CD4-positive, alpha-beta T cell (primary cell): ENCODE measurements around the gene CHIC2. TPM values are rescaled to one million over a fixed set of nuclear protein-coding genes. Genes with fewer than 3 reads are reported as not detected.
"Not testable (repeated sequence)": the region's sequence is repeated elsewhere in the genome, so short reads cannot be mapped to it uniquely, and the experiment has no call there.

Experiments used
- ATAC-seq: fragments of 200-7000 bp; cut with Tn5 transposase; one replicate; pipeline ENCODE4 v1.10.0; 2022; ENCODE audit warnings: mild to moderate bottlenecking; ENCODE audit not compliant: poor library complexity
- CTCF ChIA-PET: fragments of 350-600 bp; sonication (Branson Sonifier 250); formaldehyde crosslinking; loops from one replicate; lab custom pipeline; 2021; ENCODE audit warnings: antibody characterized with exemption, inconsistent platforms; lab: Charles Lee
- POLR2A ChIA-PET: fragments of 350-600 bp; sonication (Branson Sonifier 250); formaldehyde crosslinking; loops from one replicate; lab custom pipeline; 2021; ENCODE audit warnings: antibody characterized with exemption, inconsistent platforms; lab: Charles Lee
- DNase-seq, 14 experiments: peaks; one replicate each; pipeline ENCODE4 v3.0.0-alpha.2; 2013 to 2020; ENCODE audit warnings: mixed read lengths in 2 of 14
- H3K27ac ChIP-seq, 2 donors: one replicate each; pipeline versions ENCODE4 v1.5.1 to v1.7.0; 2013; ENCODE audit warnings: low read length in 2 of 2, low read depth in 1 of 2, mild to moderate bottlenecking in 1 of 2
- H3K27me3 ChIP-seq, 2 experiments: 1 replicate in 1 of 2; 2 replicates in 1 of 2; pipeline versions ENCODE4 v1.6.1 to v1.7.0; 2013; ENCODE audit warnings: low read length in 2 of 2, control low read depth in 1 of 2, mild to moderate bottlenecking in 1 of 2, moderate library complexity in 1 of 2; ENCODE audit not compliant: insufficient read depth in 2 of 2, control insufficient read depth in 1 of 2
- H3K36me3 ChIP-seq: one replicate; pipeline ENCODE4 v1.6.1; 2013; ENCODE audit warnings: low read length, control low read depth; ENCODE audit not compliant: insufficient read depth
- H3K4me1 ChIP-seq: one replicate; pipeline ENCODE4 v1.6.1; 2013; ENCODE audit warnings: low read length, control low read depth; ENCODE audit not compliant: insufficient read depth
- H3K4me3 ChIP-seq: one replicate; pipeline ENCODE4 v1.5.1; 2013; ENCODE audit warnings: mild to moderate bottlenecking, low read length, moderate library complexity
- H3K9me3 ChIP-seq, 2 experiments: 1 replicate in 1 of 2; 2 replicates in 1 of 2; pipeline versions ENCODE4 v1.6.1 to v1.7.0; 2013; ENCODE audit warnings: low read length in 2 of 2, mild to moderate bottlenecking in 2 of 2, control low read depth in 1 of 2, moderate library complexity in 1 of 2; ENCODE audit not compliant: control insufficient read depth in 1 of 2, insufficient read depth in 1 of 2
- H3K27ac Mint-ChIP-seq: one replicate; pipeline ENCODE4 v1.8.0; 2020; ENCODE audit warnings: mixed read lengths
- H3K27me3 Mint-ChIP-seq: one replicate; pipeline ENCODE4 v1.8.0; 2021; ENCODE audit warnings: mixed read lengths
- H3K36me3 Mint-ChIP-seq: one replicate; pipeline ENCODE4 v1.8.0; 2021; ENCODE audit warnings: low read depth, mixed read lengths
- H3K4me1 Mint-ChIP-seq: one replicate; pipeline ENCODE4 v1.8.0; 2021; ENCODE audit warnings: low read depth, mixed read lengths
- H3K4me3 Mint-ChIP-seq: one replicate; pipeline ENCODE4 v1.8.0; 2020; ENCODE audit warnings: mild to moderate bottlenecking, mixed read lengths
- H3K9me3 Mint-ChIP-seq: one replicate; pipeline ENCODE4 v1.8.0; 2020; ENCODE audit warnings: mixed read lengths
- CTCF ChIP-seq: fragments of 200-600 bp; IDR thresholded peaks from one replicate; pipeline ENCODE4 v1.8.0; 2022; ENCODE audit warnings: antibody characterized with exemption, mild to moderate bottlenecking
- intact Hi-C, 2 experiments: fragments of 100-400 bp; cut with DNase I in 1 of 2; cut with micrococcal nuclease in 1 of 2; formaldehyde crosslinking; loops; one replicate each; pipeline versions ENCODE4 v1.15.1 to v1.9.0; 2023 to 2025; cut with DNase I, micrococcal nuclease
- total RNA-seq, 174 experiments: library from RNA in 2 of 174; stranded (reverse) in 2 of 174; gene quantifications; one replicate each; pipeline ENCODE4 v1.2.3 and lab custom pipeline; 2021 to 2026

The CHIC2 gene
- total RNA-seq, 2 experiments from 2014 or later, result 53.8 to 59.2 TPM

- Histone ChIP-seq H3K27ac (no peak overlapping the region), H3K36me3 (peaks cover 12% of the 10 kb centered on the region), H3K4me3 (no peak overlapping the region), H3K27me3 (no peaks in the 10 kb centered on the region), H3K9me3 (no peaks in the 10 kb centered on the region), H3K4me1 (peaks cover 4% of the 10 kb centered on the region)
- Mint-ChIP-seq H3K27ac (no peak overlapping the region), H3K27me3 (no peaks in the 10 kb centered on the region), H3K36me3 (peaks cover 67% of the 10 kb centered on the region), H3K4me3 (peak overlapping the region; percentile 17), H3K9me3 (no peaks in the 10 kb centered on the region), H3K4me1 (peaks cover 71% of the 10 kb centered on the region)
- ATAC-seq (no peak), DNase-seq (no peak)
- POLR2A ChIA-PET, result no interaction called here
- TF ChIP-seq CTCF, result no peak
- intact Hi-C loops, result no loop called here
- CTCF ChIA-PET, result no interaction called here
Measured at GRCh38 chr4:54032558-54033135, 31.8 kb downstream of the CHIC2 start.

- H3K36me3 ChIP-seq, result no peaks in the 10 kb centered on the region
- peaks cover 4% of the 10 kb centered on the region for H3K4me1 ChIP-seq
- POLR2A ChIA-PET, result no interaction called here
- Mint-ChIP-seq H3K27me3 (no peaks in the 10 kb centered on the region), H3K4me1 (peaks cover 35% of the 10 kb centered on the region), H3K27ac (no peak overlapping the region), H3K36me3 (peaks cover 18% of the 10 kb centered on the region), H3K4me3 (no peak overlapping the region), H3K9me3 (no peaks in the 10 kb centered on the region)
- ATAC-seq (no peak), DNase-seq (no peak)
- intact Hi-C loops, result loop anchor here in 1 of 2 experiments (5.0 kb wide), 1 partner anchor 35 kb away; the partner anchor contains the start of gene CHIC2
- H3K4me3 ChIP-seq, result no peak overlapping the region
- no peaks in the 10 kb centered on the region for H3K27me3 ChIP-seq
- no peaks in the 10 kb centered on the region for H3K9me3 ChIP-seq
- CTCF ChIA-PET, result no interaction called here
- H3K27ac ChIP-seq, result no peak overlapping the region
- no peak for TF ChIP-seq CTCF
Measured at GRCh38 chr4:54027311-54027710, 37.1 kb downstream of the CHIC2 start.

DNA sequence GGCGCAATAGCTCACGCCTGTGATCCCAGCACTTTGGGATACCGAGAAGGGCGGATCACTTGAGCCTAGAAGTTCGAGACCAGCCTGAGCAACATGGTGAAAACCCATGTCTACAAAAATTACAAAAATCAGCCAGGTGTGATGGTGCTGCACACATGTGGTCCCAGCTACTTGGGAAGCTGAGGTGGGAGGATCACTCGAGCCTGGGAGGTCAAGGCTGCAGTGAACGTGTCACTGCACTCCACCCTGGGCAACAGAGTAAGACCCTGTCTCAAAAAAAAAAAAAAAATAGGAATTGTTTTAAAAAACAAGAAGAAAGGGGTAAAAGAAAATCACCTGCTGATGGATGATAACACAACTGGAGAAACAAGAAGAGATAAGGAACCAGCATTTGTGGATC, 38.8 kb downstream of the CHIC2 start:
- Histone ChIP-seq H3K27me3 (no peaks in the 10 kb centered on the region), H3K9me3 (no peaks in the 10 kb centered on the region), H3K27ac (no peak overlapping the region), H3K4me3 (no peak overlapping the region), H3K4me1 (peaks cover 14% of the 10 kb centered on the region), H3K36me3 (no peaks in the 10 kb centered on the region)
- Mint-ChIP-seq H3K27me3 (no peaks in the 10 kb centered on the region), H3K9me3 (no peaks in the 10 kb centered on the region), H3K4me3 (no peak overlapping the region), H3K27ac (no peak overlapping the region), H3K36me3 (peaks cover 18% of the 10 kb centered on the region), H3K4me1 (peaks cover 29% of the 10 kb centered on the region)
- POLR2A ChIA-PET, result no interaction called here
- TF ChIP-seq CTCF, result no peak
- intact Hi-C loops, result loop anchor here in 1 of 2 experiments (5.0 kb wide), 1 partner anchor 37 kb away; the partner anchor contains the start of gene CHIC2
- CTCF ChIA-PET, result no interaction called here
- ATAC-seq (no peak), DNase-seq (no peak)

DNA sequence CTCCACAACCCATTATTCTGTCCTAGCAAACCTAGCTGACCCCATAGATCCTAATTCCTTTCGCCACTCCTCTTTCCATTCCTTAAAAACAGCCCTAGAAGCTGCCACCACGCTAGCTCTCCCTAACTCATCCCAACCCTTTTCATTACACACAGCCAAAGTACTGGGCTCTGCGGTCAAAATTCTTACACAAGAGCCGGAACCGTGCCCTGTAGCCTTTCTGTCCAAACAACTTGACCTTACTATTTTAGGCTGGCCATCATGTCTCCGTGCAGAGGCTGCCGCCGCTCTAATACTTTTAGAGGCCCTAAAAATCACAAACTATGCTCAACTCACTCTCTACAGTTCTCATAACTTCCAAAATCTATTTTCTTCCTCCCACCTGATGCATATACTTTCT, 41.4 kb downstream of the CHIC2 start:
- H3K4me3 ChIP-seq, H3K9me3 ChIP-seq, H3K9me3 Mint-ChIP-seq, CTCF ChIA-PET, H3K36me3 Mint-ChIP-seq, DNase-seq, H3K27me3 Mint-ChIP-seq, ATAC-seq, H3K4me3 Mint-ChIP-seq, H3K36me3 ChIP-seq, H3K27ac ChIP-seq, intact Hi-C loops, H3K27ac Mint-ChIP-seq, H3K27me3 ChIP-seq, POLR2A ChIA-PET: not testable (repeated sequence)
- H3K4me1 Mint-ChIP-seq, result peaks cover 12% of the 10 kb centered on the region
- H3K4me1 ChIP-seq, result peaks cover 11% of the 10 kb centered on the region
